HepG2 (cell line): ENCODE results near the gene MYO7A. TPM values are rescaled to one million over a fixed set of nuclear protein-coding genes. Genes with fewer than 3 reads are reported as not detected.

ENCODE experiments used
- ATM ChIP-seq: fragments of 450-650 bp; IDR thresholded peaks from 2 replicates; pipeline ENCODE4 v1.7.1; 2017; ENCODE audit warnings: mild to moderate bottlenecking, borderline replicate concordance
- BHLHE40 ChIP-seq: IDR thresholded peaks from 2 replicates; pipeline ENCODE4 v1.6.1; 2011; ENCODE audit warnings: low read length, improper control_type of control experiment
- ELK4 ChIP-seq: sonication (generic); formaldehyde crosslinking; IDR thresholded peaks from 2 replicates; pipeline ENCODE4 v1.9.0; 2021; ENCODE audit warnings: missing genetic modification reagents, borderline replicate concordance
- GZF1 ChIP-seq: sonication (generic); formaldehyde crosslinking; IDR thresholded peaks from 2 replicates; pipeline ENCODE4 v1.5.1; 2020; ENCODE audit warnings: mild to moderate bottlenecking, missing genetic modification reagents
- HNRNPUL1 ChIP-seq: fragments of 200-400 bp; formaldehyde crosslinking; IDR thresholded peaks from 2 replicates; pipeline ENCODE4 v1.6.1; 2017; ENCODE audit warnings: low read depth, mild to moderate bottlenecking, low read length, moderate library complexity
- HOXA5 ChIP-seq: sonication (generic); formaldehyde crosslinking; IDR thresholded peaks from 2 replicates; pipeline ENCODE4 v1.4.0; 2020; ENCODE audit warnings: missing genetic modification reagents
- JDP2 ChIP-seq: sonication (generic); formaldehyde crosslinking; IDR thresholded peaks from 2 replicates; pipeline ENCODE4 v1.8.1; 2022; ENCODE audit warnings: missing genetic modification reagents, borderline replicate concordance
- NCOA1 ChIP-seq: sonication (generic); formaldehyde crosslinking; IDR thresholded peaks from 2 replicates; pipeline ENCODE4 v1.9.0; 2021; ENCODE audit warnings: missing genetic modification reagents
- NFIC ChIP-seq: IDR thresholded peaks from 2 replicates; pipeline ENCODE4 v1.6.1; 2012; ENCODE audit warnings: mild to moderate bottlenecking, low read length, inconsistent platforms
- NFYB ChIP-seq: sonication (generic); formaldehyde crosslinking; IDR thresholded peaks from 2 replicates; pipeline ENCODE4 v1.4.0; 2020; ENCODE audit warnings: missing genetic modification reagents
- POLR2G ChIP-seq: fragments of 200-400 bp; formaldehyde crosslinking; IDR thresholded peaks from 2 replicates; pipeline ENCODE4 v1.6.1; 2018; ENCODE audit warnings: mild to moderate bottlenecking, low read depth, low read length, moderate library complexity
- RXRA ChIP-seq: sonication (generic); formaldehyde crosslinking; IDR thresholded peaks from 2 replicates; pipeline ENCODE4 v1.5.1; 2020; ENCODE audit warnings: missing genetic modification reagents
- SMAD3 ChIP-seq: sonication (generic); formaldehyde crosslinking; IDR thresholded peaks from 2 replicates; pipeline ENCODE4 v1.4.0; 2020; ENCODE audit warnings: missing genetic modification reagents
- STAT6 ChIP-seq: sonication (generic); formaldehyde crosslinking; IDR thresholded peaks from 2 replicates; pipeline ENCODE4 v1.4.0; 2020; ENCODE audit warnings: missing genetic modification reagents, mild to moderate bottlenecking, borderline replicate concordance
- TEAD3 ChIP-seq: optimal IDR thresholded peaks from 2 replicates; pipeline ENCODE3; 2016; ENCODE audit warnings: borderline replicate concordance
- ZFP91 ChIP-seq: sonication (generic); formaldehyde crosslinking; IDR thresholded peaks from 2 replicates; pipeline ENCODE4 v1.9.0; 2022; ENCODE audit warnings: missing genetic modification reagents, mild to moderate bottlenecking, borderline replicate concordance
- ZKSCAN5 ChIP-seq: sonication (generic); formaldehyde crosslinking; IDR thresholded peaks from 2 replicates; pipeline ENCODE4 v1.5.1; 2020; ENCODE audit warnings: mild to moderate bottlenecking, missing genetic modification reagents
- ZNF136 ChIP-seq: sonication (generic); formaldehyde crosslinking; IDR thresholded peaks from 2 replicates; pipeline ENCODE4 v1.8.1; 2022; ENCODE audit warnings: low read depth, mild to moderate bottlenecking, moderate library complexity, missing genetic modification reagents
- ZNF292 ChIP-seq: sonication (generic); formaldehyde crosslinking; IDR thresholded peaks from 2 replicates; pipeline ENCODE4 v1.8.1; 2022; ENCODE audit warnings: mild to moderate bottlenecking, low read depth, missing genetic modification reagents, borderline replicate concordance
- ZNF331 ChIP-seq: sonication (generic); formaldehyde crosslinking; IDR thresholded peaks from 2 replicates; pipeline ENCODE4 v1.4.0; 2020; ENCODE audit warnings: missing genetic modification reagents
- ZNF337 ChIP-seq: sonication (generic); formaldehyde crosslinking; IDR thresholded peaks from 2 replicates; pipeline ENCODE4 v1.5.1; 2020; ENCODE audit warnings: missing genetic modification reagents, low read depth, mild to moderate bottlenecking, borderline replicate concordance
- ZNF629 ChIP-seq: sonication (generic); formaldehyde crosslinking; conservative IDR thresholded peaks from 2 replicates; pipeline ENCODE4 v1.5.0; 2020; ENCODE audit warnings: missing genetic modification reagents
- ZNF674 ChIP-seq: sonication (generic); formaldehyde crosslinking; IDR thresholded peaks from 2 replicates; pipeline ENCODE4 v1.5.0; 2020; ENCODE audit warnings: low read depth, mild to moderate bottlenecking, missing genetic modification reagents
- polyA plus RNA-seq, 8 experiments: library from polyadenylated mRNA; depleted of rRNA in 3 of 8; stranded (reverse) in 7 of 8; unstranded in 1 of 8; fragments of >200 nt; fragmentation: Illumina TruSeq in 4 of 8; extraction: Trizol in 4 of 8; gene quantifications; 2 replicates each; pipeline versions ENCODE4 v1.2.1 to v1.2.3, GENCODE V29; 2011 to 2016; ENCODE audit warnings: low read depth in 4 of 8, missing spikeins in 1 of 8, mixed read lengths in 1 of 8; ENCODE audit not compliant: insufficient read depth in 1 of 8
- total RNA-seq, 5 experiments: library from RNA; depleted of rRNA; stranded (reverse); fragments of >200 nt; fragmentation: Illumina TruSeq; extraction: Trizol; gene quantifications; 2 replicates each; pipeline ENCODE4 v1.2.3, GENCODE V29; 2016; ENCODE audit warnings: low read depth in 1 of 5

Gene MYO7A
- total and polyA plus RNA-seq, 2 of the 13 experiments (the other 11 are each of a cell fraction or from before 2014, with no cell fraction given): 7.5 to 10.0 TPM

- TF ChIP-seq NCOA1: no peak
- 0 out of 2 replicates have a peak, but pooled peaks have one; percentile 56 for TF ChIP-seq SMAD3 (CRISPR knock-in tag)
- TF ChIP-seq ZNF629 (CRISPR knock-in tag): peak; percentile 94
- TF ChIP-seq TEAD3 (CRISPR knock-in tag): no peak
- TF ChIP-seq ZNF136 (CRISPR knock-in tag): no peak
- no peak for TF ChIP-seq JDP2
- no peak for TF ChIP-seq ZKSCAN5
- TF ChIP-seq ZNF292 (CRISPR knock-in tag): peak; percentile 77
- TF ChIP-seq STAT6: no peak
- TF ChIP-seq ZNF337 (CRISPR knock-in tag): no peak
- peak; percentile 65 for TF ChIP-seq POLR2G
- TF ChIP-seq ATM: no peak
- peak; percentile 76; the same call in 1 of the 2 replicates for TF ChIP-seq ZFP91 (CRISPR knock-in tag)
- TF ChIP-seq ZNF674: no peak
- no peak for TF ChIP-seq NFIC
- peak; percentile 43; the same call in 1 of the 2 replicates for TF ChIP-seq ZNF331 (CRISPR knock-in tag)
- TF ChIP-seq BHLHE40: no peak
- peak; percentile 59; the same call in 1 of the 2 replicates for TF ChIP-seq GZF1 (CRISPR knock-in tag)
- TF ChIP-seq HOXA5: no peak
- peak; percentile 31; the same call in 1 of the 2 replicates for TF ChIP-seq NFYB (CRISPR knock-in tag)
- TF ChIP-seq RXRA: peak; percentile 75
- TF ChIP-seq HNRNPUL1: no peak
- no peak for TF ChIP-seq ELK4 (CRISPR knock-in tag)
Measured at GRCh38 chr11:77095551-77096490, 32.2 kb upstream of the MYO7A start (continued).
